Peyer's patch (tissue), 4 donors: Measurements from ENCODE around the gene SLC22A23. TPM values are rescaled to one million over a fixed set of nuclear protein-coding genes. Genes with fewer than 3 reads are reported as not detected.

Experiments
- DNase-seq, 3 donors: peaks; one replicate each; pipeline ENCODE4 v3.0.0-alpha.2; 2017 to 2019
- H3K27ac ChIP-seq, 4 donors: fragments of 200-600 bp; sonication (generic); one replicate each; pipeline ENCODE4 v1.5.1; 2016 to 2019
- H3K27me3 ChIP-seq, 2 donors: fragments of 200-600 bp; sonication (generic); one replicate each; pipeline ENCODE4 v1.5.1; 2019
- H3K36me3 ChIP-seq, 3 donors: fragments of 200-600 bp; sonication (generic); one replicate each; pipeline ENCODE4 v1.5.1; 2016 to 2019
- H3K4me1 ChIP-seq, 4 donors: fragments of 200-600 bp; sonication (generic); one replicate each; pipeline ENCODE4 v1.5.1; 2016 to 2019
- H3K4me3 ChIP-seq, 4 donors: fragments of 200-600 bp; sonication (generic); 1 replicate in 3 of 4; 2 replicates in 1 of 4; pipeline ENCODE4 v1.5.1; 2016 to 2019; ENCODE audit warnings: mild to moderate bottlenecking in 1 of 4
- H3K9me3 ChIP-seq, 4 donors: fragments of 200-600 bp; sonication (generic); one replicate each; pipeline ENCODE4 v1.5.1; 2016 to 2019; ENCODE audit warnings: mild to moderate bottlenecking in 1 of 4
- POLR2A ChIP-seq, 2 donors: fragments of 450-650 bp; IDR thresholded peaks; one replicate each; pipeline ENCODE4 v1.5.1; 2017; ENCODE audit warnings: antibody characterized with exemption in 2 of 2, mild to moderate bottlenecking in 2 of 2, moderate library complexity in 2 of 2
- total RNA-seq, 4 donors: library from RNA; depleted of rRNA; stranded (reverse); fragments of >200 nt; gene quantifications; one replicate each; pipeline ENCODE4 v1.1.0, GENCODE V29; 2016
- TF ChIP-seq, protein P1 (sequence below), 6 experiments: fragments of 450-650 bp in 4 of 6; fragments of 200-600 bp in 2 of 6; sonication (generic) in 1 of 6; IDR thresholded peaks; one replicate each; pipeline ENCODE4 v1.5.1; 2017 to 2019; ENCODE audit warnings: antibody characterized with exemption in 6 of 6, mild to moderate bottlenecking in 3 of 6, moderate library complexity in 1 of 6

SLC22A23 gene
- total RNA-seq, 4 donors from 2014 or later: 22.3 to 145 (median 91.6) TPM

GRCh38 chr6:3490625-3490980, 33.8 kb upstream of the SLC22A23 start:
- Histone ChIP-seq H3K27me3 (no peaks in the 10 kb centered on the region), H3K4me3 (no peak overlapping the region), H3K9me3 (no peaks in the 10 kb centered on the region), H3K27ac (no peak overlapping the region), H3K36me3 (no peaks in the 10 kb centered on the region), H3K4me1 (no peaks in the 10 kb centered on the region)
- TF ChIP-seq POLR2A (IDR thresholded peaks at IDR 0.05): no peak
- TF ChIP-seq, protein P1, sequence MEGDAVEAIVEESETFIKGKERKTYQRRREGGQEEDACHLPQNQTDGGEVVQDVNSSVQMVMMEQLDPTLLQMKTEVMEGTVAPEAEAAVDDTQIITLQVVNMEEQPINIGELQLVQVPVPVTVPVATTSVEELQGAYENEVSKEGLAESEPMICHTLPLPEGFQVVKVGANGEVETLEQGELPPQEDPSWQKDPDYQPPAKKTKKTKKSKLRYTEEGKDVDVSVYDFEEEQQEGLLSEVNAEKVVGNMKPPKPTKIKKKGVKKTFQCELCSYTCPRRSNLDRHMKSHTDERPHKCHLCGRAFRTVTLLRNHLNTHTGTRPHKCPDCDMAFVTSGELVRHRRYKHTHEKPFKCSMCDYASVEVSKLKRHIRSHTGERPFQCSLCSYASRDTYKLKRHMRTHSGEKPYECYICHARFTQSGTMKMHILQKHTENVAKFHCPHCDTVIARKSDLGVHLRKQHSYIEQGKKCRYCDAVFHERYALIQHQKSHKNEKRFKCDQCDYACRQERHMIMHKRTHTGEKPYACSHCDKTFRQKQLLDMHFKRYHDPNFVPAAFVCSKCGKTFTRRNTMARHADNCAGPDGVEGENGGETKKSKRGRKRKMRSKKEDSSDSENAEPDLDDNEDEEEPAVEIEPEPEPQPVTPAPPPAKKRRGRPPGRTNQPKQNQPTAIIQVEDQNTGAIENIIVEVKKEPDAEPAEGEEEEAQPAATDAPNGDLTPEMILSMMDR (IDR thresholded peaks at IDR 0.05): no peak
- DNase-seq: no peak

DNA sequence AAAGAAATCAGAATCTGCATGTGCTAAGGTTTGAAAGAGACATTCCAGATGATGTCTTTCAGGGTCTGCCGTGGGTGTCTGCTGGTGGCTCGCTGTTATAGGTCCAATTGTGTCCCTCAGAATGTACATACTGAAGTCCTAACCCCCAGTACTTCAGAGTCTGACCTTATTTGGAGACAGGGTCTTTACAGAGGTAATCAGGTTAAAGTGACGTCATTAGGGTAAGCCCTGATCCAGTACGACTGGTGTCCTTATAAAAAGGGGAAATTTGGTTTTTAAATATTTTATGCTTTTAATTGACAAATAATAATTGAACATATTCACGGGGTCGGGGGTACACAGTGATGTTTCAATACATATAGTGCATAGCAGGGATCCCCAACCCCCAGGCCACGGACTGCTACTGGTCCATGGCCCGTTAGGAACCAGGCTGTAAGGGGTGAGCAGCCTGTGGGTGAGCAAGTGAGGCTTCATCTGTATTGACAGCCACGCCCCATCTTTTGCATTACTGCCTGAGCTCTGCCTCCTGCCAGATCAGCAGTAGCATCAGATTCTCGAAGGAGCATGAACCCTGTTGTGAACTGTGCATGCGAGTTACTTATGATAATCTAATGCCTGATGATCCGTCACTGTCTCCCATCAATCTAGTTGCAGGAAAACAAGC, 33.2 kb upstream of the SLC22A23 start:
- TF ChIP-seq, protein P1 (IDR thresholded peaks at IDR 0.05): no peak
- TF ChIP-seq POLR2A (IDR thresholded peaks at IDR 0.05): no peak
- Histone ChIP-seq H3K27ac (no peak overlapping the region), H3K4me3 (no peak overlapping the region), H3K9me3 (no peaks in the 10 kb centered on the region), H3K4me1 (no peaks in the 10 kb centered on the region), H3K36me3 (no peaks in the 10 kb centered on the region), H3K27me3 (no peaks in the 10 kb centered on the region)
- DNase-seq: no peak

DNA sequence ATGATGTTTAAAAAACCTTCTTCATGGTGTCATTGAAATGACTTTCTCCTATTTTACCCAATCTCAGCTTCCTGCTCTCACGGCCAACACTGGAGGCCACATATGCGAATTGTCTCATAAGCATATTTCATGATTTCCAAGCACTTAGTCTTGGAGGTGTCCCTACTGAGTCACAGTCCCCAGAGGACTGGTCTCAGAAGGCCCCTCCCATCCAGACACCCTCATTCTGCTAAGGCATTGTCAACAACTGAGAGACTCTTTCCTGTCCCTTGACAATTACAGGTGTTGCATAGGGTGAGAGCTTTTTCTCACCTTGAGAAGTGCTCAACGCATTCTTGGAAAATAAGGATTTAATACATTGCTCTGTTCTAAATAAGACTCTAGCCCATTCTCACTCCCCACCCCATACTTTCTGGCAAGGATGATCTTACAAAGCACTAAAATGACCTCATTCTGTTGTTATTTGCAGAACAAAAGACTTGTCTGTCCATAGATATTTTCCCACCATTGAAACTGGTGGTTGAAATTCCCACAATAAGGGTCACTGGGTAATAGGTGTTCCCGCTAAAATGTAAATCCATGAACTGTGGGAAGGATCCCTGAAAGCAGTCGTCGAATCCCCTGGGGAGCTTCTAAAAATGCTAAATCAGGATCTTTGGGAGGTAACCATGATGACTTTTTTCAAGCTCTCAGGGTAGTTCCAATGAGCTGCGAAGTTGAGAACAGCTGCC, 32.3 kb upstream of the SLC22A23 start:
- Histone ChIP-seq H3K36me3 (no peaks in the 10 kb centered on the region), H3K27ac (no peak overlapping the region), H3K9me3 (no peaks in the 10 kb centered on the region), H3K4me3 (no peak overlapping the region), H3K27me3 (no peaks in the 10 kb centered on the region), H3K4me1 (no peaks in the 10 kb centered on the region)
- DNase-seq: no peak
- no peak for TF ChIP-seq POLR2A (IDR thresholded peaks at IDR 0.05)
- TF ChIP-seq, protein P1 (IDR thresholded peaks at IDR 0.05): no peak

DNA sequence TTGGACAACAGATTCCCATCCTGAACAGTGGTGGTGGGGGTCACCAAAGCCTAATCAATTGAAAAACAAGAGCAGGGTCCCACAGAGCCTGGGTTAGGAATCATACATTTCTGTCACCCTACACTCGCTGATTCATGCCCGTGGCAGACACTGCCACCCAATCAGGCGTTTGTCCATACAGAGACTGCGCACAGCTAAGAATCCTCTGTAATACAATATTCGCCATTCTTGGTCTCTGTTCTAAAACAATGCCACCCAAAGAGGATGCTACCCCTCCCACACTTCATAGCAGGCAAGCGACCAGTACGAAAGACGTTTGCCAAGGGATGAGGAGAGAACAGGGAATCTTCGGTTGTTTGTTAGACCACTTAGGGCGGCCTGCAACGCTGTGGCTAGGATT, 28.1 kb upstream of the SLC22A23 start:
- Histone ChIP-seq H3K9me3 (peaks cover 0 to 3% (median 0%) of the 10 kb centered on the region in 4 donors), H3K36me3 (no peaks in the 10 kb centered on the region), H3K4me1 (no peaks in the 10 kb centered on the region), H3K27me3 (no peaks in the 10 kb centered on the region), H3K4me3 (no peak overlapping the region), H3K27ac (no peak overlapping the region)
- no peak for DNase-seq
- TF ChIP-seq, protein P1 (IDR thresholded peaks at IDR 0.05): no peak
- TF ChIP-seq POLR2A (IDR thresholded peaks at IDR 0.05): no peak

- Histone ChIP-seq H3K36me3 (no peaks in the 10 kb centered on the region), H3K4me1 (no peaks in the 10 kb centered on the region), H3K9me3 (peaks cover 0 to 3% (median 0%) of the 10 kb centered on the region in 4 donors), H3K4me3 (no peak overlapping the region), H3K27ac (no peak overlapping the region), H3K27me3 (no peaks in the 10 kb centered on the region)
- no peak for TF ChIP-seq POLR2A (IDR thresholded peaks at IDR 0.05)
- TF ChIP-seq, protein P1 (IDR thresholded peaks at IDR 0.05): no peak
- DNase-seq: no peak
These were observed 27.3 kb upstream of the SLC22A23 start for GRCh38 chr6:3484192-3484591.
